Activated naive CD8-positive, alpha-beta T cell treated with anti-CD3 and anti-CD28 coated beads for 36 hours (primary cell): Measurements from ENCODE around the gene NCLN. TPM values are rescaled to one million over a fixed set of nuclear protein-coding genes. Genes with fewer than 3 reads are reported as not detected.

Source experiments
- DNase-seq: peaks from one replicate; pipeline ENCODE4 v3.0.0; 2021
- H3K27ac Mint-ChIP-seq: one replicate; pipeline ENCODE4 v1.8.0; 2022; ENCODE audit warnings: mild to moderate bottlenecking, moderate library complexity, mixed read lengths
- H3K27me3 Mint-ChIP-seq: one replicate; pipeline ENCODE4 v1.8.0; 2022; ENCODE audit warnings: mild to moderate bottlenecking, mixed read lengths
- H3K36me3 Mint-ChIP-seq: one replicate; pipeline ENCODE4 v1.8.0; 2021; ENCODE audit warnings: mild to moderate bottlenecking, mixed read lengths
- H3K4me1 Mint-ChIP-seq: one replicate; pipeline ENCODE4 v1.8.0; 2021; ENCODE audit warnings: mixed read lengths
- H3K4me3 Mint-ChIP-seq: one replicate; pipeline ENCODE4 v1.8.0; 2022; ENCODE audit warnings: mild to moderate bottlenecking, moderate library complexity, mixed read lengths
- H3K9me3 Mint-ChIP-seq: one replicate; pipeline ENCODE4 v1.8.0; 2022; ENCODE audit warnings: mixed read lengths
- total RNA-seq, 2 experiments: library from RNA; stranded (reverse); gene quantifications; one replicate each; pipeline ENCODE4 v1.2.3, GENCODE V29; 2021

Gene NCLN, protein sequence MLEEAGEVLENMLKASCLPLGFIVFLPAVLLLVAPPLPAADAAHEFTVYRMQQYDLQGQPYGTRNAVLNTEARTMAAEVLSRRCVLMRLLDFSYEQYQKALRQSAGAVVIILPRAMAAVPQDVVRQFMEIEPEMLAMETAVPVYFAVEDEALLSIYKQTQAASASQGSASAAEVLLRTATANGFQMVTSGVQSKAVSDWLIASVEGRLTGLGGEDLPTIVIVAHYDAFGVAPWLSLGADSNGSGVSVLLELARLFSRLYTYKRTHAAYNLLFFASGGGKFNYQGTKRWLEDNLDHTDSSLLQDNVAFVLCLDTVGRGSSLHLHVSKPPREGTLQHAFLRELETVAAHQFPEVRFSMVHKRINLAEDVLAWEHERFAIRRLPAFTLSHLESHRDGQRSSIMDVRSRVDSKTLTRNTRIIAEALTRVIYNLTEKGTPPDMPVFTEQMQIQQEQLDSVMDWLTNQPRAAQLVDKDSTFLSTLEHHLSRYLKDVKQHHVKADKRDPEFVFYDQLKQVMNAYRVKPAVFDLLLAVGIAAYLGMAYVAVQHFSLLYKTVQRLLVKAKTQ
- 10 to 100 TPM; 86.5 to 91.3 TPM for total RNA-seq

DNA sequence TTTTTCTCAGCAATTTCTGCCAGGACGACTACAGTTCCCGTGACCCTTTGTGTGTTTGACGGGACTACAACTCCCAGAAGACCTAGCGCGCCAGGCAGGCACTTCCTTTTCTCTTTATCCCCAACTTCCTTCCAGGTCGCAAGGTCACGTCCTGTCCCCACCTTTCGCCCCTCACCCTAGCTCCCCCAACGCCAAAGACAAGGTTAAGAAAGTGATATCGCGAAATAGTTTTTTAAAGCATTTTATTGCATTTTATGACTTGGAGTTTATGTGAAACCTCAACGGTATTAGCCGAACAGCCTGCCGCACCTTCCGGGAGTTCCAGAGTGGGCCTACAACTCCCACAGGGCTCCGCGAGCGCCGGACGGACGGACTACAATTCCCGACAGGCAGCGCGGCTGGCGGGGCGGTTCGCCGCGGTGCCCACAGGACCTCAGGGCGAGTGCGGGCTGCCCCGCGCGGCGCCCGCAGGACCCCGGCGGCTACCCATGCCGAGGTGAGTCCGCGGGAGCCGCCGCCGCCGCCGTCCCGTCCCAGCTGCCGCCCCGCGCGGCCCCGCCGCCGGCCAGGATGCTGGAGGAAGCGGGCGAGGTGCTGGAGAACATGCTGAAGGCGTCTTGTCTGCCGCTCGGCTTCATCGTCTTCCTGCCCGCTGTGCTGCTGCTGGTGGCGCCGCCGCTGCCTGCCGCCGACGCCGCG is at the start of gene NCLN:
Gene NCLN, plus strand, starts transcription at position 470 of the 699 bp plus-strand sequence. Its CDS starts 101 bp downstream, at position 571.
- Mint-ChIP-seq H3K4me3 (peak within 1 kb of the TSS; percentile 89), H3K4me1 (peaks cover 48% of the 10 kb centered on the region)

DNA sequence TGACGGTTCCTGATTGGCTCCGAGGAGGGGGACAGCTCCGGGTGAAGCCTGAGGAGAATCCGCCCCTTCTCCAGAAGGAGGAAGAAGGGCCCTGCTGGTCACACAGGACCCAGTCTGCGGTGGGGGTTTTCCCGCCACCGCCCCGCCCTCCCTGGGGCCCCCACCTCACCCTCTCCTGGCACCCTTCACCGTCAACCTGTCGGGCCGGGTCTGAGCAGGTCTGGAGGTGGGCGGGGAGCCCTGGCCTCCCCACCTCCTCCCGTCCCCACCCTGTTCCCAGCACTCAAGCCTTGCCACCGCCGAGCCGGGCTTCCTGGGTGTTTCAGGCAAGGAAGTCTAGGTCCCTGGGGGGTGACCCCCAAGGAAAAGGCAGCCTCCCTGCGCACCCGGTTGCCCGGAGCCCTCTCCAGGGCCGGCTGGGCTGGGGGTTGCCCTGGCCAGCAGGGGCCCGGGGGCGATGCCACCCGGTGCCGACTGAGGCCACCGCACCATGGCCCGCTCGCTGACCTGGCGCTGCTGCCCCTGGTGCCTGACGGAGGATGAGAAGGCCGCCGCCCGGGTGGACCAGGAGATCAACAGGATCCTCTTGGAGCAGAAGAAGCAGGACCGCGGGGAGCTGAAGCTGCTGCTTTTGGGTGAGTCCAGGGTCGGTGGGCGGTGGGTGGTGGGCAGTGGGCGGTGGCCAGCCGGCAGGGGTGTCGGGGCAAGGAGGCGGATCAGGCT is 49.6 kb upstream of the NCLN start, which contains the start of gene GNA15:
Gene GNA15, plus strand, starts transcription at position 73 of the 723 bp plus-strand sequence. Its CDS starts 418 bp downstream, at position 491.
- H3K27ac Mint-ChIP-seq: no peak within 1 kb of the TSS
- DNase-seq: peak; percentile 21
- H3K9me3 Mint-ChIP-seq: peaks cover 6% of the 10 kb centered on the region
- H3K36me3 Mint-ChIP-seq: peaks cover 9% of the 10 kb centered on the region
- peak within 1 kb of the TSS; percentile 59 for H3K4me3 Mint-ChIP-seq
- peaks cover 28% of the 10 kb centered on the region for H3K4me1 Mint-ChIP-seq
- H3K27me3 Mint-ChIP-seq: peaks cover 26% of the 10 kb centered on the region

More for the DNA sequence above, at the start of gene NCLN:
- H3K9me3 Mint-ChIP-seq: no peaks in the 10 kb centered on the region
- peaks cover 28% of the 10 kb centered on the region for H3K36me3 Mint-ChIP-seq
- peak; percentile 94 for DNase-seq
- peak within 1 kb of the TSS; percentile 97 for H3K27ac Mint-ChIP-seq
- H3K27me3 Mint-ChIP-seq: no peaks in the 10 kb centered on the region

DNA sequence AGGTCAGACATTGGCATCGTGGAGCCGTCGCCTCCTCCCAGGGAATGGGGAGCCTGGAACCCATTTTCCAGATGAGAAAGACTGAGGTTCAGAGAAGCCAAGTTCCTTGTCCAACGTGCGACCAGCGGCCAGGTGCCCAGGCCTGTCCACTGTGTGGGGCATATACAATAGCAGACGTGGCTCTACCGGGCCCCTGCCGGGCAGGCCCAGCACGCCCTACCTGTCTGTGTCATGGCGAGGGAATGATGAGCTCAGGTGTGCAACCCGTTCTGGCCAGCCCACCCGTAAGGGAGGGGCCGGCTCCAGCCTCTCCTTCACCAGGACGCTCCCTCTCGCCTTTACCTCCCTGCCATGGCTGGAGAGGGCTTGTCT is 49.1 kb upstream of the NCLN start:
- H3K4me1 Mint-ChIP-seq: peaks cover 26% of the 10 kb centered on the region
- peaks cover 6% of the 10 kb centered on the region for H3K9me3 Mint-ChIP-seq
- peak overlapping the region; percentile 59 for H3K4me3 Mint-ChIP-seq
- H3K27me3 Mint-ChIP-seq: peaks cover 26% of the 10 kb centered on the region
- peaks cover 9% of the 10 kb centered on the region for H3K36me3 Mint-ChIP-seq
- DNase-seq: no peak
- H3K27ac Mint-ChIP-seq: no peak overlapping the region

DNA sequence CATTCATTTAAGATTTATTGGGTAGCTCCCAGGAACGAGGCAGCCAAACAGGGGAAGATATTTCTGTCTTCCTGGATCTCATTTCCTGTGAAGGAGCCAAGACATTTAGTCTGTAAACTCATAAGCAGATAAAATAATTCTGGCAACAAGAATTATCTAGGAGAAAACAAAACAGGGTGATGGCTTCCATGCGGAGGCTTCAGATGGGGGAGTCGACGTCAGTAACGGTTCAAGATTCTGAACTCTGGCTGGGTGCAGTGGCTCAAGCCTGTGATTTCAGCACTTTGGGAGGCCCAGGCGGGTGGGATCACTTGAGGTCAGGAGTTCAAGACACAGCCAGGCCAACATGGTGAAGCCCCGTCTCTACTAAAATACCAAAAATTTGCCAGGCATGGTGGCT is 48.6 kb upstream of the NCLN start:
- H3K27me3 Mint-ChIP-seq: peaks cover 26% of the 10 kb centered on the region
- H3K36me3 Mint-ChIP-seq: peaks cover 9% of the 10 kb centered on the region
- H3K4me1 Mint-ChIP-seq: peaks cover 28% of the 10 kb centered on the region
- no peak for DNase-seq
- peak overlapping the region; percentile 59 for H3K4me3 Mint-ChIP-seq
- peaks cover 6% of the 10 kb centered on the region for H3K9me3 Mint-ChIP-seq
- H3K27ac Mint-ChIP-seq: no peak overlapping the region

DNA sequence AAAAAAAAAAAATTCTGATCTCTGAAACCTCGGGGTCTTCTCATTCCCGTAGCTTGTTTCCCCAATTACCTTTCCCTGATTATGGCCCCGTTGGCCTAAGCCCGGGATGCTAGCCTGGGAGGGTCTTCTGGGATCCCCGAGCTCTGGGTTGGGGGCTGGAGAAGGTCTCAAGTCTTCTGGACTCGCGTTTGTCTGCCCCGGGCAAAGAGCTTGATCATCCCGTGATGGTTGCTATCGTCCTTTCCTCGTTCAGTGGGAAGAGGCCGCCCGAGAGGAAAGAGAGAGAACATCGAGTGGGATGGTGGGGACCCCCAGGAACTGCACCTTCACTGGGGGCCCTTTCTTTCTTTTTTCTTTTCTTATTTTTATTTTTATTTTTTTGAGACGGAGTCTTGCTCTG is 47.5 kb upstream of the NCLN start:
- peaks cover 6% of the 10 kb centered on the region for H3K9me3 Mint-ChIP-seq
- no peak overlapping the region for H3K4me3 Mint-ChIP-seq
- H3K36me3 Mint-ChIP-seq: peaks cover 7% of the 10 kb centered on the region
- peaks cover 24% of the 10 kb centered on the region for H3K4me1 Mint-ChIP-seq
- peaks cover 29% of the 10 kb centered on the region for H3K27me3 Mint-ChIP-seq
- no peak overlapping the region for H3K27ac Mint-ChIP-seq
- no peak for DNase-seq

DNA sequence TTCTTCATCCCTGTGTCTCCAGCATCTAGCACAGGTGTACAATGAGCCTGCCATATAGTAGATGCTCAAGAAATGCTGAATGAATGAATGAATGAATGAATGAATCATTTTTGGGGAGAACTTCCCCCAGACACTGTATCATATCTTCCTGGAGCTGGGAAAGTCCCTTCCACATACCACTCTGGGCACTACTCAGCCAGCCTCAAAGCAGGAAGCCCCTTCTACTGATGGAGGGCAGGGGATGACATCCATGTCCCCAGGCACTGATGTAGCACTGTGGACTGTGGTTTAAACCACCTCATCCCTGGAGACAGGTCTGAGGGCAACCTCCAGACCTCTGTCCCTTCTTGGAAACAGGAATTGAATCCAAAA is 45.1 kb upstream of the NCLN start:
- Mint-ChIP-seq H3K27me3 (peaks cover 18% of the 10 kb centered on the region), H3K4me1 (peaks cover 17% of the 10 kb centered on the region), H3K27ac (no peak overlapping the region), H3K9me3 (peaks cover 4% of the 10 kb centered on the region), H3K36me3 (peaks cover 4% of the 10 kb centered on the region), H3K4me3 (no peak overlapping the region)
- DNase-seq: no peak

DNA sequence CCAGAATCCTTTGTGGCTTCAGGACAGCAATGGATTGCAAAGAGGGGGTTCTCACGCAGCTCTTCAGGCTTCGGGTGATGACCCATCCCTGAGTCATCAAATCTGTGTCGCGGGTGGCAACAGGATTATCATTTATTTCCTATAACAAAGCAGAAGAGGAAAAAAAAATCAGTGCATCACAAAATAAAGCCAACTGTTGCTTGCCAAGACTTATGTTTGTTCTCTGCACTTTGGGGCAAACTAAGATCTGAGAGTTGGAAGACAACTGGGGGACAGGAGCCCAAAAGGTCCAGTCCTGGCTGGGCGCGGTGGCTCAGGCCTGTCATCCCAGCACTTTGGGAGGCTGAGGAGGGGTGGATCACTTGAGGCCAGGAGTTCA is 43.4 kb upstream of the NCLN start:
- Mint-ChIP-seq H3K9me3 (peaks cover 4% of the 10 kb centered on the region), H3K27me3 (peaks cover 7% of the 10 kb centered on the region), H3K4me3 (no peak overlapping the region), H3K4me1 (peaks cover 14% of the 10 kb centered on the region), H3K36me3 (peaks cover 4% of the 10 kb centered on the region), H3K27ac (peak overlapping the region; percentile 32)
- peak; percentile 46 for DNase-seq

DNA sequence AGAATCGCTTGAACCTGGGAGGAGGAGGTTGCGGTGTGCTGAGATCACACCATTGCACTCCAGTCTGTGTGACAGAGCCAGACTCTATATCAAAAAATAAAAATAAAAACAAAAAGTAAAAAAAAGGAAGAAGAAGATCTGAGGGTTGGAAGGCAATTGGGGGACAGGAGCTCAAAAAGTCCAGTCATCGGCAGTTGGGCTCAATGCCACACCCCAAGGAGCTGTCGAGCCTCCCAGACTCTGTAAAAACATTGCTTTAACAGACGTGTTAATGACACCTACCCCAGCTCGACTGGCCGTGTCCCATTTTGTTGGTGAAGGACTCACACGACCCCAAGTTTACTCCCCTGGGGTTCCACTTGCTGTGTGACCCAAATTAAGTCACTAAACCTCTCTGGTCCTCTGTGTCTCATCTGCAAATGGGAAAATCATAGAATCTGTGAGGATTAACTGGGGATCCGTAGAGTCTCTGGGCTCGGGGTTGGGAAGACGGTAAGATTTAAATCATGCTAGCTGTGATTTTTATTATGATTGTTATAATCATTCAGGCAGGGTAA is 42.9 kb upstream of the NCLN start:
- no peak overlapping the region for H3K4me3 Mint-ChIP-seq
- H3K27ac Mint-ChIP-seq: no peak overlapping the region
- H3K36me3 Mint-ChIP-seq: peaks cover 4% of the 10 kb centered on the region
- H3K9me3 Mint-ChIP-seq: peaks cover 4% of the 10 kb centered on the region
- H3K4me1 Mint-ChIP-seq: peaks cover 14% of the 10 kb centered on the region
- no peak for DNase-seq
- peaks cover 2% of the 10 kb centered on the region for H3K27me3 Mint-ChIP-seq

DNA sequence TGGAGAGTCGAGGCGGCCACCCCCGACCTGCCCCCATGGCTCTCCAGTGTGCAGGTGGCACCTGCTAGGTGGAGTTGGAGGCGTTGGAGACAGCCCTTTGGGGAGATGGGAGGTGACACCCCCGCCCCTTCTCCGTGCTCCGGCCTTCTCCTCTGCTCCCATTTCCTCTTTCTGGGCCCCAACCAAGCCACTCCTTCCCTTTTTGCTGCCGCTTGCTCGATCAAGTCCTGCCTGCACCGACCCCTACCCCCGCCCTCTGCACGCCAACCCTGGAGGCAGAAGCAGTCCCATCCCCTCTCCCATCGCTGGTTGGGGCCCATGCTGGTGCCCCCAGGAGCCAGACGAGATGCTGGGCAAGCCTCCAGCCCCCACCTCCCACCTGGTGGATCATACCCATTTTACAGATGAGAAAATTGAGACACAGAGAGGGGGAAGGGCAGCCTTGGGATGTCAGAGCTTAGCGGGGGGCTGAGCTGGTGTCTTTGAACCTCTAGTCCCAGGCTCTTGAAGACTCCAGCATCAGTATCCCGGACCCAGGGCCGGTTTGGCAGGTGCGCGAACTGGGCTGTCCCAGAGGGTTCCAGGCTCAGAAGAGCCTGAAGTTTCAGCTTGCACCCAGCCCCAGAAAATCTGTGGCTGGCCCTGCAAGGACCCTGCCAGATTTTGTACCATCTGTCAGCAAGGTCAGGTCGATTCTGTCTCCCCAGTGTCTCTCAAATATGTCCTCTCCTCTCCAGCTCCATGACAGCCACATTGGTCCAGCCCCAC is 39.6 kb upstream of the NCLN start:
- Mint-ChIP-seq H3K4me3 (no peak overlapping the region), H3K36me3 (no peaks in the 10 kb centered on the region), H3K9me3 (no peaks in the 10 kb centered on the region), H3K27ac (no peak overlapping the region), H3K4me1 (peaks cover 7% of the 10 kb centered on the region), H3K27me3 (peaks cover 2% of the 10 kb centered on the region)
- no peak for DNase-seq

DNA sequence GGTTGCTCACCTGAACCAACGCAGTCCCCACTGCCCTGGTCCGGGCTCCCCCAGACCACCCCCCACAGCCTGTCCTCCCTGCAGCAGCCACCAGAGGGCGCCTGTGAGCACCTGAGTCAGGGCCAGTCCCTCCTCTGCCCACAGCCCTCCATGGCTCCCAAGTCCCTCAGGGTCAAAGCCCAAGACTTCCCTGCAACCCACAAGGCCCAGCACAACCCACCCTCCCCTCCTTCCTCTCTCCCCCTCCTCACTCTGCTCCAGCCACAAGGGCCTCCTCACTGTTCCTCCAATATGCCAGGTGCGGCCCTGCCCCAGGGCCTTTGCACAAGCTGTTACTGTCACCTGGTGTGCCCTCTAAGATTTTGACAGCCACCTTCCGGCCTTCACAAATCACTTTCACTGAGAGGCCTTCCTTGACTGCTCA is 39.0 kb upstream of the NCLN start:
- DNase-seq: peak; percentile 65
- no peak overlapping the region for H3K4me3 Mint-ChIP-seq
- peaks cover 2% of the 10 kb centered on the region for H3K27me3 Mint-ChIP-seq
- H3K4me1 Mint-ChIP-seq: peaks cover 7% of the 10 kb centered on the region
- no peak overlapping the region for H3K27ac Mint-ChIP-seq
- H3K9me3 Mint-ChIP-seq: no peaks in the 10 kb centered on the region
- H3K36me3 Mint-ChIP-seq: no peaks in the 10 kb centered on the region

DNA sequence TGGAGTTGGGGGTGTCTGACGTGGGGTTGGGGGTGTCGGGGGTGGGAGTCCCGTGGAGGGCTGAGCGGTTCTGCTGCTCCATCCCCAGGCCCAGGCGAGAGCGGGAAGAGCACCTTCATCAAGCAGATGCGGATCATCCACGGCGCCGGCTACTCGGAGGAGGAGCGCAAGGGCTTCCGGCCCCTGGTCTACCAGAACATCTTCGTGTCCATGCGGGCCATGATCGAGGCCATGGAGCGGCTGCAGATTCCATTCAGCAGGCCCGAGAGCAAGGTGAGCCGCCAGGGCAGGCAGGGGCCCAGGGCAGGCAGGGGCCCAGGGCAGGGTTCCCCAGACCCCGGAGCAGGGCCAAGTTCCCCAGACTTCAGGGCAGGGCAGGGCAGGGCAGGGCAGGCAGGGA is 37.2 kb upstream of the NCLN start:
- Mint-ChIP-seq H3K27me3 (no peaks in the 10 kb centered on the region), H3K4me1 (no peaks in the 10 kb centered on the region), H3K9me3 (no peaks in the 10 kb centered on the region), H3K36me3 (no peaks in the 10 kb centered on the region), H3K27ac (no peak overlapping the region), H3K4me3 (no peak overlapping the region)
- no peak for DNase-seq

DNA sequence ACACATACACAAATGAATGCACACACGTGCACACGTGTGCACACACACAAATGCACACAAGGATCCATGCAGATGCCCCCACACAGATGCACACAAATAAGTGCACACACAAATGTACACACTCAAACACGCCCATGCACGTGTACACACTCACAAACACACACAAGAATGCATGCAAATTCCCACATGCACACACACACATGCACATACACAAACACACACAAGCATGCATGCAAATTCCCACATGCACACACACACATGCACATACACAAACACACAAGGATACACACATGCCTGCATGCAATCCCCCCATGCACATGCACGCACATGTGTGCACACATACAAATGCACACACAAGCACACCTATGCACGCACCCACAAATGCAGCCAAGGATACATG is 36.6 kb upstream of the NCLN start:
- Mint-ChIP-seq H3K27ac (no peak overlapping the region), H3K36me3 (no peaks in the 10 kb centered on the region), H3K4me3 (no peak overlapping the region), H3K27me3 (no peaks in the 10 kb centered on the region), H3K9me3 (no peaks in the 10 kb centered on the region), H3K4me1 (no peaks in the 10 kb centered on the region)
- DNase-seq: no peak

DNA sequence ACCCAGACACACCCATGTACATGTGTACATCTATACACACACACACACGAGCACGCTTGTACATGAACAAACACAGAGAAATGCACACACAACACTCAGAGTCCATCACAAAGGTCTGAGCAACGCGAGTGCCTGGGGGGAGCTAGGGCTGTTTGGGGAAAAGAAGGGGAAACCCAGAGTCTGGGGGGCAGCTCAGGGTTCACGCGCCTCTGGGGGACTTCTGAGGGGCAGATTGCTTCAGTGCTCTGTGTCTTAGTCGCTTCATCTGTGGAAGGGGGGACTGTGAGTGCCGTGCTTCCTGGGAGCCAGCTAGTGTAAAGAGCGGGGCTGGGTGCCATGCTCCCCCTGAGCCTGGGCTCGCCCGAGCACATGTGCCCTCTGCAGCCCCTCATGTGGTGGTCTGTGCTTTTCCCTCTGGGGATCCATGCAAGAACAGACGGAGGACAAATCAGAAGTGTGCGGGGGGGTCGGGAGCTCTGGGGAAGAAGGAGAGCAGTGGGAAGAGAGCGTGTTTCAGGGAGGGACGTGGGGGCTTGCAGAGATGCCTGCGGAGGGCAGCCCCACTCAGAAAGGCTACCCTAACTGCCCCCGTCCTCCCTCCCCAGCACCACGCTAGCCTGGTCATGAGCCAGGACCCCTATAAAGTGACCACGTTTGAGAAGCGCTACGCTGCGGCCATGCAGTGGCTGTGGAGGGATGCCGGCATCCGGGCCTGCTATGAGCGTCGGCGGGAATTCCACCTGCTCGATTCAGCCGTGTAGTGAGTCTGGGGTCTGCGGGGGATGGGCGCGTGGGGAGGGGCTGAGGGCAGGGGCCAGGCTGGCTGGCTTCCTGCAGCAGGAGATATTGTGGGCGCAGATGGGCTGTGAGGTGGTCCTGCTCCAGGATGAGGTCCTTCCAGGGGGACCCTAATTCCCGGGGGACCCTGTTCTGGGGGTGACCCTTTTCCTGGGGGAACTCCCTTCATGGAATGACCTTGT is 35.9 kb upstream of the NCLN start:
- H3K4me1 Mint-ChIP-seq: no peaks in the 10 kb centered on the region
- H3K27ac Mint-ChIP-seq: no peak overlapping the region
- H3K36me3 Mint-ChIP-seq: peaks cover under 1% of the 10 kb centered on the region
- no peaks in the 10 kb centered on the region for H3K9me3 Mint-ChIP-seq
- DNase-seq: no peak
- no peaks in the 10 kb centered on the region for H3K27me3 Mint-ChIP-seq
- H3K4me3 Mint-ChIP-seq: no peak overlapping the region
